ENCODE results near the gene PTPRB.

The PTPRB gene

DNA sequence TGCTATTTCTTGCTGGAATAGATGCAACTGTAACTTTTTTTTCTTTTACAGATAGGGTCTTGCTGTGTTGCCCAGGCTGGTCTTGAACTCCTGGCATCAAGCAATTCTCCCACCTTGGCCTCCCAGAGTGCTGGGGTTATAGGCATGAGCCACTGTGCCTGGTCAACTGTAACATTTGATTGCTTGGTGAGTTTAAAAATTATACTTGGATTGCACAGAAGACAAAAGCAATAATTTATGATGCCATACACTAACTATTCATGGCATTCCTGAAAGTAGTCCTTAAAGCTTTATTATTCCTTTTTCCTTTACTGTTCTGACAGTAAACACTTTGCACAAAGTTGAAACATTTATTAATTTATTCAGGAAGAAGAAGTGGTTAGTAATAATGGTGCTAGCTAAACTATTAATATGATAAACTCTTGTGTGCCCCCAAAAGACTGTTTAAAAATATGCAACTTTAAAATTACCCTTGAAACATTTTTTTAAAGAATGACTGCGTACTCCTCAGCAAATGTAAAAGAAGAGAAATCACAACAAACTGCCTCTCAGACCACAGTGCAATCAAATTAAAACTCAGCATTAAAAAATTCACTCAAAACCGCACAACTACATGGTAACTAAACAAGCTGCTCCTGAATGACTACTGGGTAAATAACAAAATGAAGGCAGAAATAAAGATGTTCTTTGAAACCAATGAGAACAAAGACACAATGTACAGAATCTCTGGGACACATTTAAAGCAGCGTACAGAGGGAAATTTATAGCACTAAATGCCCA is 8.3 kb downstream of the PTPRB start:
- Histone ChIP-seq H3K4me1 (no peaks in the 10 kb centered on the region; the same call in 1 of the 2 replicates), H3K4me3 (ENCODE audit: low read depth, low read length) (no peak overlapping the region), H3K9me3 (no peaks in the 10 kb centered on the region), H3K36me3 (peaks cover 6% of the 10 kb centered on the region; the same call in 1 of the 2 replicates), H3K27me3 (no peaks in the 10 kb centered on the region)
- DNase-seq = no peak
- TF ChIP-seq, protein P1, sequence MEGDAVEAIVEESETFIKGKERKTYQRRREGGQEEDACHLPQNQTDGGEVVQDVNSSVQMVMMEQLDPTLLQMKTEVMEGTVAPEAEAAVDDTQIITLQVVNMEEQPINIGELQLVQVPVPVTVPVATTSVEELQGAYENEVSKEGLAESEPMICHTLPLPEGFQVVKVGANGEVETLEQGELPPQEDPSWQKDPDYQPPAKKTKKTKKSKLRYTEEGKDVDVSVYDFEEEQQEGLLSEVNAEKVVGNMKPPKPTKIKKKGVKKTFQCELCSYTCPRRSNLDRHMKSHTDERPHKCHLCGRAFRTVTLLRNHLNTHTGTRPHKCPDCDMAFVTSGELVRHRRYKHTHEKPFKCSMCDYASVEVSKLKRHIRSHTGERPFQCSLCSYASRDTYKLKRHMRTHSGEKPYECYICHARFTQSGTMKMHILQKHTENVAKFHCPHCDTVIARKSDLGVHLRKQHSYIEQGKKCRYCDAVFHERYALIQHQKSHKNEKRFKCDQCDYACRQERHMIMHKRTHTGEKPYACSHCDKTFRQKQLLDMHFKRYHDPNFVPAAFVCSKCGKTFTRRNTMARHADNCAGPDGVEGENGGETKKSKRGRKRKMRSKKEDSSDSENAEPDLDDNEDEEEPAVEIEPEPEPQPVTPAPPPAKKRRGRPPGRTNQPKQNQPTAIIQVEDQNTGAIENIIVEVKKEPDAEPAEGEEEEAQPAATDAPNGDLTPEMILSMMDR (IDR thresholded peaks at IDR 0.05; ENCODE audit: low read depth, low read length) = no peak

- Histone ChIP-seq H3K9me3 (no peaks in the 10 kb centered on the region), H3K4me3 (ENCODE audit: low read depth, low read length) (no peak overlapping the region), H3K27me3 (no peaks in the 10 kb centered on the region), H3K4me1 (no peaks in the 10 kb centered on the region; the same call in 1 of the 2 replicates), H3K36me3 (peaks cover under 1% of the 10 kb centered on the region; the same call in 1 of the 2 replicates)
- TF ChIP-seq, protein P1 (IDR thresholded peaks at IDR 0.05; ENCODE audit: low read depth, low read length) = no peak
- DNase-seq = no peak
These were observed 9.6 kb downstream of the PTPRB start for GRCh38 chr12:70627677-70628076.

- TF ChIP-seq, protein P1 (IDR thresholded peaks at IDR 0.05; ENCODE audit: low read depth, low read length) = no peak
- no peaks in the 10 kb centered on the region for H3K27me3 ChIP-seq
- H3K4me1 ChIP-seq = no peaks in the 10 kb centered on the region; the same call in 1 of the 2 replicates
- H3K4me3 ChIP-seq (ENCODE audit: low read depth, low read length) = no peak overlapping the region
- peaks cover 13% of the 10 kb centered on the region for H3K36me3 ChIP-seq
- DNase-seq = no peak
- no peaks in the 10 kb centered on the region for H3K9me3 ChIP-seq
These were observed 11.0 kb downstream of the PTPRB start for GRCh38 chr12:70626180-70626579.

GRCh38 chr12:70619471-70620152 is 17.6 kb downstream of the PTPRB start:
- TF ChIP-seq, protein P1 (IDR thresholded peaks at IDR 0.05; ENCODE audit: low read depth, low read length) = no peak
- no peaks in the 10 kb centered on the region for H3K4me1 ChIP-seq

DNA sequence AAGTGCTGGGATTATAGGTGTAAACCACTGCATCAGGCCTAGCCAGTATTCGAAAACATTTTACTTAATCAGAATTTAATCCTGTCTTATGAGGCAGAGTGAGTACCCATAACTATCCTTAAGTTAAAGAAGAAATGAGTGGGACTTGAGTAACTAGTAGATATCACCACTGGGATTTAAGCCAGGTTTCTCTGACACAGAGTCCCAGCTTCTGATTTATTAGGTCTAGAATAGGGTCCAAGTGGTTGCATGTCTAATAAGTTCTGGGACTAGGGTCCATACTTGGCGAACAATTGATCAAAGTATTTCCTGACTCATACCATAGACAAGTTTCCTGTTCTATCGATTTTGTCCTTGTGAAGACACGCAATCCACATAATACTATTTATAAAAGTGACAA is 18.9 kb downstream of the PTPRB start:
- no peak overlapping the region for H3K4me3 ChIP-seq (ENCODE audit: low read depth, low read length)
- no peak for DNase-seq
- TF ChIP-seq, protein P1 (IDR thresholded peaks at IDR 0.05; ENCODE audit: low read depth, low read length) = no peak
- H3K27me3 ChIP-seq = no peaks in the 10 kb centered on the region
- H3K4me1 ChIP-seq = no peaks in the 10 kb centered on the region
- no peaks in the 10 kb centered on the region for H3K9me3 ChIP-seq
- H3K36me3 ChIP-seq = peaks cover 23% of the 10 kb centered on the region

More at GRCh38 chr12:70619471-70620152, 17.6 kb downstream of the PTPRB start:
- H3K4me3 ChIP-seq (ENCODE audit: low read depth, low read length) = no peak overlapping the region
- H3K36me3 ChIP-seq = peaks cover 23% of the 10 kb centered on the region
- H3K9me3 ChIP-seq = no peaks in the 10 kb centered on the region
- no peaks in the 10 kb centered on the region for H3K27me3 ChIP-seq
- no peak for DNase-seq

DNA sequence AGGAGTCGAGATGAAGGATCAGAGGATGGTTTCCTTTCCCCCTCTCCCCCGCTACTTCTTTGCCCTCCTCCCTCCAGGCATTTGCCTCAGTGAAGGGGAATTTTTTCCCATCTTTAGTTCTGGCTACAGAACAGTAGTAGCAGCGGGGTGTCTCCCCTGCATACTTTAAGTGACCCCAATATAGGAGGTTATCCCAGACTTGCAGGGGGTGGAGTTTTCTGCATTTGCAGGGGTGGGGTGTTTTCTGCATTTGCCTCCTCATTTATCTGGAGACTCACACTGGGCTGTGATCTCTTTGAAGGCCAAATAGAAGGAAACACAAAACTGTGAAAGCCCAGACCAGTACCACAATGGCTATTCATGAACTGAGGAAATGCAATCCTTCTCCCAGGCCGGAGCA is 19.8 kb downstream of the PTPRB start:
- Histone ChIP-seq H3K27me3 (no peaks in the 10 kb centered on the region), H3K4me1 (no peaks in the 10 kb centered on the region), H3K4me3 (ENCODE audit: low read depth, low read length) (no peak overlapping the region), H3K9me3 (no peaks in the 10 kb centered on the region), H3K36me3 (peaks cover 23% of the 10 kb centered on the region)
- no peak for DNase-seq
- TF ChIP-seq, protein P1 (IDR thresholded peaks at IDR 0.05; ENCODE audit: low read depth, low read length) = no peak

All from BE2C (cell line).